Measurements from ENCODE around the gene SH2D1B. TPM values are rescaled to one million over a fixed set of nuclear protein-coding genes. Genes with fewer than 3 reads are reported as not detected.
A peak's percentile ranks its signal among the peaks of the same experiment; 100 is the strongest.

Gene SH2D1B
- total RNA-seq, 3 donors from 2014 or later (not counting 1 experiment from before 2014, with no cell fraction given) = 133 to 250 (median 143) TPM

DNA sequence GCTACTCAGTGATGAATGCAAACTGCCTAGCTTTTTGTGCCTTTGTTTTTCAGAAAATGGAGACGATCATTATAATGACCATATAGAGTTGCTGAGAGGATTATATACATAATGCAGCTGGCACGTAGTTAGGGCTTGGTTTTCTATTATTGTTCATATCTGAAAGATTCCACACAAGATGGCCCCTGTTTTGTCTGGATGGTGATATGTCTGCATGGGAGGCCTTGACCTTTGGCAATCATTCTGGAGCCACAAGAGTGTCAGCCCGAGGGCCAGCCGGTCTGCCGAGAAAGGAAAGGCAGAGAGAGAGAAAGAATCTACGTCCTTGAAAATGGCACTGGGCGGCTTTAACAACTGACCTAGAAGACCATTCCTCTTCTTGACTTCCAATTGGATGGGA lies 5.7 kb upstream of the SH2D1B start:
- H3K27ac ChIP-seq (ENCODE audit: low read length) = no peak overlapping the region
- no peaks in the 10 kb centered on the region for H3K27me3 ChIP-seq (ENCODE audit: control insufficient read depth, insufficient read depth, low read length)
- intact Hi-C loops (cut with micrococcal nuclease) = no loop called here
- Mint-ChIP-seq H3K27ac (peak overlapping the region in 1 of 2 donors; percentile 92), H3K27me3 (ENCODE audit: low read depth in 2 of 2) (no peaks in the 10 kb centered on the region), H3K36me3 (no peaks in the 10 kb centered on the region), H3K9me3 (no peaks in the 10 kb centered on the region), H3K4me1 (peaks cover 76 to 78% of the 10 kb centered on the region in 2 donors), H3K4me3 (no peak overlapping the region)
- peaks cover 39% of the 10 kb centered on the region for H3K4me1 ChIP-seq (ENCODE audit: control insufficient read depth, insufficient read depth, low read length)
- no peak for ATAC-seq
- TF ChIP-seq, protein P1, sequence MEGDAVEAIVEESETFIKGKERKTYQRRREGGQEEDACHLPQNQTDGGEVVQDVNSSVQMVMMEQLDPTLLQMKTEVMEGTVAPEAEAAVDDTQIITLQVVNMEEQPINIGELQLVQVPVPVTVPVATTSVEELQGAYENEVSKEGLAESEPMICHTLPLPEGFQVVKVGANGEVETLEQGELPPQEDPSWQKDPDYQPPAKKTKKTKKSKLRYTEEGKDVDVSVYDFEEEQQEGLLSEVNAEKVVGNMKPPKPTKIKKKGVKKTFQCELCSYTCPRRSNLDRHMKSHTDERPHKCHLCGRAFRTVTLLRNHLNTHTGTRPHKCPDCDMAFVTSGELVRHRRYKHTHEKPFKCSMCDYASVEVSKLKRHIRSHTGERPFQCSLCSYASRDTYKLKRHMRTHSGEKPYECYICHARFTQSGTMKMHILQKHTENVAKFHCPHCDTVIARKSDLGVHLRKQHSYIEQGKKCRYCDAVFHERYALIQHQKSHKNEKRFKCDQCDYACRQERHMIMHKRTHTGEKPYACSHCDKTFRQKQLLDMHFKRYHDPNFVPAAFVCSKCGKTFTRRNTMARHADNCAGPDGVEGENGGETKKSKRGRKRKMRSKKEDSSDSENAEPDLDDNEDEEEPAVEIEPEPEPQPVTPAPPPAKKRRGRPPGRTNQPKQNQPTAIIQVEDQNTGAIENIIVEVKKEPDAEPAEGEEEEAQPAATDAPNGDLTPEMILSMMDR (IDR thresholded peaks at IDR 0.05) = no peak
- no peak overlapping the region for H3K4me3 ChIP-seq (ENCODE audit: low read length)
- 92% methylated on average over 5 of the region's 7 CpGs for WGBS (ENCODE audit: insufficient coverage)
- no peak for DNase-seq
- no peaks in the 10 kb centered on the region for H3K36me3 ChIP-seq (ENCODE audit: control insufficient read depth, insufficient read depth, low read length)
- H3K9me3 ChIP-seq (ENCODE audit: control insufficient read depth, insufficient read depth, low read length) = no peaks in the 10 kb centered on the region

DNA sequence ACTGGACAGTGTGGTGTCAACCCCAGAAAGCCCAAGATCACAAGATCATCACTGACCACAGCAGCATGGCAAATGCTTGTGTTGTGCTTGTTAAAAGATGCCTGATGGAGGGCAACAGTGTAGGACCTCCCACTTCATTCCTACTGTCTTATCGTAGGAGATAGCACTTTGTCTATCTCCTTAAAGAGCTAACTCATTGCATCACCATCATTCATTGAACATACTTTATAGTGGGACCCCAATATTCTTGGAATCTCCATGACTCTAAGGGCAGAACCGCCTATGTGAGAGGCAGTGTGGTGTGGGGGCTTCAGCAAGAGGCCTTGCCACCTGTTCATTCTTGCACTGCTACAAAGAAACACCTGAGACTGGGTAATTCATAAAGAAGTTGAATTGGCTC lies 5.0 kb upstream of the SH2D1B start:
- Mint-ChIP-seq H3K4me1 (peaks cover 76 to 79% of the 10 kb centered on the region in 2 donors), H3K36me3 (peaks cover 1% of the 10 kb centered on the region), H3K9me3 (no peaks in the 10 kb centered on the region), H3K4me3 (no peak overlapping the region), H3K27ac (peak overlapping the region; percentile 24 to 92), H3K27me3 (ENCODE audit: low read depth in 2 of 2) (no peaks in the 10 kb centered on the region)
- Histone ChIP-seq H3K9me3 (ENCODE audit: control insufficient read depth, insufficient read depth, low read length) (no peaks in the 10 kb centered on the region), H3K4me3 (ENCODE audit: low read length) (no peak overlapping the region), H3K36me3 (ENCODE audit: control insufficient read depth, insufficient read depth, low read length) (no peaks in the 10 kb centered on the region), H3K4me1 (ENCODE audit: control insufficient read depth, insufficient read depth, low read length) (peaks cover 42% of the 10 kb centered on the region), H3K27ac (ENCODE audit: low read length) (no peak overlapping the region), H3K27me3 (ENCODE audit: control insufficient read depth, insufficient read depth, low read length) (no peaks in the 10 kb centered on the region)
- 82% methylated on average over 2 of the region's 2 CpGs for WGBS (ENCODE audit: insufficient coverage)
- TF ChIP-seq, protein P1 (IDR thresholded peaks at IDR 0.05) = no peak
- ATAC-seq (no peak), DNase-seq (no peak)
- intact Hi-C loops (cut with micrococcal nuclease) = no loop called here

DNA sequence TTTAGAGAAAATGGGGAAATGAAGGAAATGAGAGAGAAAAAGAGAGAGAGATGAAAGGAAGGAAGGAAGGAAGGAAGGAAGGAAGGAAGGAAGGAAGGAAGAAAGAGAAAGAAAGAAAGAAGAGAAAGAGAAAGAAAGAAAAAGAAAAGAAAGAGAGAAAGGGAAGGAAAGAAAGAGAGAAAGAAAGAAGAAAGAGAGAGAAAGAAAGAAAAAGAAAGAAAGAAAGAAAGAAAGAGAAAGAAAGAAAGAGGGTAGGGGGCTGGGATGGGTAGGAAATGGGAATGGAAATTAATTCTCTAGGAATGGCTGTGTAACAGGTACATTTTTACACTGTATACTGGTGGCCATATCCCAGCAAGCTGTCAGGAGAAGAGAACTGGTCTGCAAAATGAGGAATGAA lies 4.3 kb upstream of the SH2D1B start:
- Mint-ChIP-seq H3K9me3 (no peaks in the 10 kb centered on the region), H3K4me3 (no peak overlapping the region), H3K4me1 (peaks cover 76 to 79% of the 10 kb centered on the region in 2 donors), H3K27me3 (ENCODE audit: low read depth in 2 of 2) (no peaks in the 10 kb centered on the region), H3K27ac (peak overlapping the region; percentile 84 to 92), H3K36me3 (peaks cover 8% of the 10 kb centered on the region)
- Histone ChIP-seq H3K9me3 (ENCODE audit: control insufficient read depth, insufficient read depth, low read length) (no peaks in the 10 kb centered on the region), H3K4me1 (ENCODE audit: control insufficient read depth, insufficient read depth, low read length) (peaks cover 39% of the 10 kb centered on the region), H3K27me3 (ENCODE audit: control insufficient read depth, insufficient read depth, low read length) (no peaks in the 10 kb centered on the region), H3K36me3 (ENCODE audit: control insufficient read depth, insufficient read depth, low read length) (no peaks in the 10 kb centered on the region), H3K4me3 (ENCODE audit: low read length) (no peak overlapping the region), H3K27ac (ENCODE audit: low read length) (no peak overlapping the region)
- intact Hi-C loops (cut with micrococcal nuclease) = no loop called here
- ATAC-seq (no peak), DNase-seq (no peak)
- TF ChIP-seq, protein P1 (IDR thresholded peaks at IDR 0.05) = no peak

DNA sequence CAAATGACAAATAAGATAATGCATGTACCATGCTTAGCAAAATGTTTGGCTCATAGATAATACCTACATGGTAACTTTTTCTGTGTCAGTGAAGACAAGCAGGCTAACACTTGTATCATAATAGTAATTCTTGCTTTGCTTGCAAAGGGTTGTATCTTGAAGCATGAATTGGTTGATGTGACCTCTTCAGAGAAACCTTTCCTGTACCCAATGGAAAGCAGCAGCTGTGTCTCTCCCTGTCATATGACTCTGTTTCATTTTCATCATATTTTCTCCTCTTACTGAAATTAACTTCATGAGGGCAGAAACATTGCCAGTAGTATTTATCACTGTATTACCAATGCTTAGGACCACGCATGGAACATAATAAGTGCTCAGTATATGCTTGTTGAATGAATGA lies 4.4 kb downstream of the SH2D1B start:
- TF ChIP-seq, protein P1 (IDR thresholded peaks at IDR 0.05) = no peak
- WGBS (ENCODE audit: insufficient coverage) = no CpG with 5 or more reads among the region's 1 CpG
- Histone ChIP-seq H3K4me3 (ENCODE audit: low read length) (peak overlapping the region; percentile 60), H3K9me3 (ENCODE audit: control insufficient read depth, insufficient read depth, low read length) (no peaks in the 10 kb centered on the region), H3K36me3 (ENCODE audit: control insufficient read depth, insufficient read depth, low read length) (peaks cover 3% of the 10 kb centered on the region), H3K27ac (ENCODE audit: low read length) (peak overlapping the region; percentile 53), H3K4me1 (ENCODE audit: control insufficient read depth, insufficient read depth, low read length) (peaks cover 24% of the 10 kb centered on the region), H3K27me3 (ENCODE audit: control insufficient read depth, insufficient read depth, low read length) (no peaks in the 10 kb centered on the region)
- H3K27me3 Mint-ChIP-seq (ENCODE audit: low read depth in 2 of 2) = no peaks in the 10 kb centered on the region
- H3K4me3 Mint-ChIP-seq = peak overlapping the region; percentile 98
- peak overlapping the region; percentile 87 to 92 for H3K27ac Mint-ChIP-seq
- peaks cover 30% of the 10 kb centered on the region for H3K36me3 Mint-ChIP-seq
- peaks cover 83 to 92% of the 10 kb centered on the region in 2 donors for H3K4me1 Mint-ChIP-seq
- ATAC-seq (no peak), DNase-seq (no peak)
- H3K9me3 Mint-ChIP-seq = no peaks in the 10 kb centered on the region
- intact Hi-C loops (cut with micrococcal nuclease) = loop anchor here (2.0 kb wide), 1 partner anchor 13 kb away; no protein-coding TSS in a partner anchor
